ENCODE measurements around the gene GNAQ.
"Not testable (repeated sequence)": the region's sequence is repeated elsewhere in the genome, so short reads cannot be mapped to it uniquely, and the experiment has no call there.

GNAQ gene

DNA sequence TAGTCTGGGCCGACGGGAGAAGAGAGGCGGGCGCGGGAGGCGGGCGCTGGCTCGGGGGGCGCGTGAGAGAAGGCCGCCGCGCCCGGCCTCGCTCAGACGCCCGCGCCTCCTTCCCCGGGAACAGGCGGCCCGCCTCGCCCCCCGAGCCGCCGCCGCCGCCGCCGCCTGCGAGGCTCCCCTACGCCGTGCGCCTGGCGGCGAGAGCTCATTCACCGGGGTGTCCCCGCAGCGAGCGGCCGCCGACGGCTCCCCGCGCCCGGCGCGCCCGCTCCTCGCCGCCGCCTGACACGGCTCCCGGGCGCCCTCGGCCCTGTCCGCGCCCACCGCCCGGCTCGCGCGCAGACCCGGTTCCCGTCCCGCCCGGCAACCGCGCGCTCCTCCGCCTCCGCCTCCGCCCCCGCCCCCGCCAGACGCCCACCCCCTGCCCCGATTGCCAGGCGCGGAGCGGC is at the start of gene GNAQ:
Gene GNAQ, minus strand, starts transcription at position 368 of the 449 bp plus-strand sequence. CDS start 576 bp downstream, outside the sequence.
- no peak for DNase-seq (ENCODE audit: low read depth, low spot score)

DNA sequence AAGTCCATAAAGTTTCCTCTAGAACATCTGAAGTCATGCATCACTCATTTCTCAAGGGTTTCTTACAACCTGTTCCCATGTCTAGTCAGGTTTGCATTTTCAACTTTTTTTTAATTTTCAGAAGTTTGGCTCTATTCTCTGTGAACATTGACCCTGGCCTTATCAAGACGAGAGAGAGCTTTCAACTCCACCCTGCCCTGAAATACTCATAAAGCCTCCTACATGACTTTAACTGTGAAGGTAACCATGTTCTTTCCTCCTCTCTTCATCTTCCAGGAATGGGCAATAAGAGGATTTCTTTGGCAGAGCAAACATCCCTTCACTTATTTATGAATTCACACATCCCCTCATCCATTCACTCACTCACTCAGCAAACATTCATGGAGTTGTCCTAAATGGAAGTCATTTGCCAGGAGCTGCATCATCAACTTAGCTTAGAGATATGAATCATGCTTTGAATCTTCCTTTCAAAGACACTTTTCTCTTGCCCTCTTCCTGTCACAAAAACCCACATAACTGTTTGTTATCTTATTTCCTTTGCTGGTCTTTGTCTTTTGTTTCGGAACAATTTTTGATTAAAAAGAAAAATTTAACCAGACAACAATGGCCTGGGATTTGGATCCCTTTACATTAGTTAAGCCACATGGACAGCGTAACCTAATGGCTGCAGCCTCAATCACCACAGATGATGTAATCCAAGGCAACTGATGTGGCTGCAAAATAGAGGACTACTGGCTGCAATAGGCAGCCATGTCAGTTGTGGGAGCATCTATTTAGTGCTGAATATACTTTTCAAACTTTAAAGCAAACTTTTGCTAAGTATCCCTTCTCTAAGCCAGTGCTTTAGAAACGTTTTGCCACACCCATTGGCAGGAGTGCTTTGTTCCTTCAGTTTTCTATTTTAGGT is 43.0 kb upstream of the GNAQ start:
- no peak for DNase-seq (ENCODE audit: low read depth, low spot score)

DNA sequence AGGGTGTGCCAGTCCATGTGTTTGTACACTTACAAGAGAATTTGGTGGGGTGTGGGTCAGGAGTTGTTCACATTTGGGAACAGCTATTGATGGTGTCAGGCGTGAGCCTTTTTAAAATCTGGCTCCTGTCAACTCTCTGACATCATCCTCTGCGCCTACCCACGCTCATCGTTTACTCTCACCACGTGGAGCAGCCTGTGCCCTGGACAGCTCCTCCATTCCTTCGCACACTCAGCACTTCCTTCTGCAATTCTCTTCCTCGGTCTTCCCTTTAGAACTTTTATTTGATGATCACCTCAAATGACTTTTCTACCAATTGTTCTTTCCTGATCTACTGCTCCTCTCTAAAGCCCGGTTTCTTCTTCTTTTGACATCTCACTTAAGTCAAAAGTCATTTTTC is 42.1 kb upstream of the GNAQ start:
- no peak for DNase-seq (ENCODE audit: low read depth, low spot score)

DNA sequence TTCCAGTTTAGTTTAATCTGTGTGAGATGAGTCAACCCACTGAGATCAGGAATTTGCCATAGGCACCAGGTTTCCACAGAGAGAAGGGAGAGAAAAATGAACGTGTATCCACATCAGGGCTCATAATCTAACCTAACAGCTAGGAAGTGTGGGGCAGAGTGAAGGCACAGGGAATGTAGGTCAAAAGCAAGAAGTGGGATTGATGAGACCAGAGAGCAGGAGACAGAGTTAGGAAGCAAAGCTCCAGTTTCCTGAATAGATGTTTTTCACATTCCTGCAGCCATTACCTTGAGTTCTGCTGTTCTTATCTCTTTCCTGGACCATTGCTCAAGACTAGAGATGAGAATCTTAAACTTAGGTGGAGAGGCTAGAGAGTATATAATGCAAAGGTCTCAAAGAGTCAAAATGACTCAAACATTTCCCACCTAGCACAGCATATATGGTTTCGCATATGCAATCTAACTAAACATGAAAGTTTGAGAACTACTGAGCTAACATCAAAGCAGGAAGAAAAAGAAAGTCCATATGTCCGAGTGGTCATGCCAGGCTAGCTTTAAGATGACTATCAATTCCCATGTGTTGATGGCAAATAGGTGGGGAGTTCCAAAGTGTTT is 41.1 kb upstream of the GNAQ start:
- no peak for DNase-seq (ENCODE audit: low read depth, low spot score)

DNA sequence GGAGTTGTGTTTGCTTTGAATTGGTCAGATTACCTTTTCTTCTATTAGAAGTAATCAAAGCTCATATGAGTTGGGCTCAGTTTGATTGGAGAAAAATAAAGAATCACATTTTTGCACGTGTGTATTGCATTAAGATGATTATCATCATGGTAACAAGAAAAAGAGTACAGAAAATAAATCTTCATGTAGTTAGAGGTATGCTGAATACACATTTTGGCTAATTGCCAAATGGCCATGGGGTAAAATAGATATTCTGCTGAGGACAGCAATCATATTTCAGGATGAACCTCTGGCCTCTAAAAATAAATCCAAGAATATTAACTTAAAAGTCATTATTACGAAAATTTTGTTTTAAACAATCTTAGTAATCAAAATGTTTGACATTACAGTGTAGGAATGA is 38.9 kb upstream of the GNAQ start:
- no peak for DNase-seq (ENCODE audit: low read depth, low spot score)

DNA sequence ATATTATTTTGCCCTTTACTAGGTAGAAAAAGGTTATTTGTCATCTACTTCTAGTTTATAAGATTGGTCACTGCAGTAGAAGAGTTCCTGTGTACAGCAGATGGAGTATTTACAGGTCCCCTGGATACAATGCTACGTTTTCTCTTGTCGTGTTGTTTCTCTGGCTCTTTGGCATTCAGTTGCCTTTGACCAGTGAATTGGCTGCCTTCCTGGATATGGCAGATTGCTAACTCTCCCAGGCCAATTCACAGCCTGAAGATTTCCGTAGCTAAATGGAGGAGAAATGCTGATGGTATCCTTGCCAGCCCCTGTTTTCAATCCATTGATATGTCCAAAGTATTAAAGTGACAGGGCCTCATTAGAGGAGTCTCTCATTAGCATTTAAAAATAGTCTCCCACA is 32.5 kb upstream of the GNAQ start:
- no peak for DNase-seq (ENCODE audit: low read depth, low spot score)

DNA sequence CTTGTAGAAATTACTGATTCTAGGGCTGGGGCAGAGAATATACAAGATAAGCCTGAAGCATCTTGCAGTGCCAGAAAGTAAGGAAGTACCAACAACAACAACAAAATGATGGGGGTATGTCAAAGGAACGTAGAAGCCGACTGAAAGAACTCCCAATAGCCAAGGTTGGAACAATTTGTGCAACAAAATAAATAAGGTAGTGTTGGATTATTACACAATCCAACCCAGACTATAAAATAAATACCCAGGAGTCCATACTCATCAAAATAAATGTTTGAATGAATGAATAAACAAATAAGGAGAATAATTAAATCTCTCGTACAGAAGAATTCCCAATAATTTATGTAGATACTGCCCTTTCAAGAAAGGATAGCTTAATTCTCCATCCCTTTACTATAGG is 31.1 kb upstream of the GNAQ start:
- no peak for DNase-seq (ENCODE audit: low read depth, low spot score)

DNA sequence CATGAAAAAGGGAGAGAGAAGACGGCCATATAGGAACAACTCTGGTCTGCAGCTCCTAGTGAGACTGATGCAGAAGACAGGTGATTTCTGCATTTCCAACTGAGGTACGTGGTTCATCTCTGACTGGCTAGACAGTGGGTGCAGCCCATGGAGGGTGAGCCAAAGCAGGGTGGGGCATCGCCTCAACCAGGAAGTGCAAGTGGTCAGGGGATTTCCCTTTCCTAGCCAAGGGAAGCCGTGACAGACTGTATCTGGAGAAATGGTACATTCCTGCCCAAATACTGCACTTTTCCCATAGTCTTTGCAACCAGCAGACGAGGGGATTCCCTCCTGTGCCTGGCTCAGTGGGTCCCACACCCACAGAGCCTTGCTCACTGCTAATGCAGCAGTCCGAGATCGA is 22.6 kb upstream of the GNAQ start:
- DNase-seq (ENCODE audit: low read depth, low spot score): not testable (repeated sequence)

DNA sequence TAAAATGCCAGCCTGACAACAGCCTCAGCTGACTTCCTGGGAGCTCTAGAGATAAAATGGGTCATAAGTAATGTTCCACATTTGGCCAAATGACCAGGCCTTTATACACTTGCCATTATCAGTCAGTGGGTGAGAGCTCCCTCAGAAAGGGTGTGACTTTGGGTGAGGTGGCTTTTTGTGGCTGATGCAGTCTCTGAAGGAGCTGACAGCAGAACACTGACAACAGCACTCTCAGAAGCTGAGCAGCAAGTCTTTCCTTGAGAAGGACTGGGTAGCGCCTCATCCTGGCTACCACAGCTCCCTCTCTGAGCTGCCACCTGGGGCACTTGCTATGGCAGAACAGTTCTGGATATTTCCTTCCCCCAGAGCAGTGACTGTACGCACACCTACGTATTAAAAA is 22.0 kb upstream of the GNAQ start:
- no peak for DNase-seq (ENCODE audit: low read depth, low spot score)

DNA sequence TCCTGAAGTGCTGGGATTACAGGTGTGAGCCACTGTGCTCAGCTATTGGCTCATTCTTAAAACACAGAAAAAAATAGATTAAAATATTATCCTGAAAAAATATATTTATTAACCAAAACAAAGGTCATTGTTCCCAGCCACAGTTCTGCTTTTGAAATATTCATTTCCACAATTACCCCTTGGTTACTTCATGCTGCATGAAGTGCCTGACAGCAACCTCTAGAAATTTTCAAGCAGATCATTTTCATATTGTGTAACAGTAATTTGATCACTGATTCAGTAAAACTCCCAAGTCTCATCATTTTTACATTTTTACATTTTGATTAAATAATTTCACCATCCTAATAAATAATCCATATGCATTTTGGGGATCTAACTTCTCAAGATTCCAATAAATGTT is 18.8 kb upstream of the GNAQ start:
- no peak for DNase-seq (ENCODE audit: low read depth, low spot score)

DNA sequence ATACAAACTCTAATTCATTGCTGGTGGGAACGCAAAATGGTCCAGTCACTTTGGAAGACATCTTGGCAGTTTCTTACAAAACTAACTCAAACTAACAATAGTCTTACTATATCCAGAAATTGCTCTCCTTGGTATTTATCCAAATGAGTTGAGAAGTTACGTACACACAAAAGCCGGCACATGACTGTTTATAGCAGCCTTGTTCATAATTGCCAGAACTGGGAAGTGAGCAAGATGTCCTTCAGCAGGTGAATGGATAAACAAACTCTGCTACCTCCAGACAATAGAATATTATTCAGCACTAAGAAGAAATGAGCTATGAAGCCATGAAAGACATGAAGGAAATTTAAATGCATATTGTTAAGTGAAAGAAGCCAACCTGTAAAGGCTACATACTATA is 17.9 kb upstream of the GNAQ start:
- no peak for DNase-seq (ENCODE audit: low read depth, low spot score)

DNA sequence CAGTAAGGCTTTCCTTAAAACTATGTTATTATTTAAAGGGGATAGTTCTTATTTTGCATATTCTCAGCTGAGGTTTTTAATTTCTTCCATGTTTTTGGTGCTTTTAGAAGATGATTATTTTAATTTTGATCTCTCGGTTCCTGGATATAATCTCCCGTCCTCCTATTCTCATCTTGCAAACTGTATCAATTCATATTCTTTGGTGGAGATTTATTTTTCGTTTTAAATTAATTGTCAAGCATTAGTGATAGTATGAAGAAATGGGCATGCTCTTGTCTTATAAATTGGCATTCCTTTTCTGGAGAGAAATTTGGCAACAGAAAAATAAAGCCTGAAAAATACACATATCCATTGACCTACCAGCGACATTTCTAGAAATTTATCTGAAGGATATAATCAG is 15.5 kb upstream of the GNAQ start:
- no peak for DNase-seq (ENCODE audit: low read depth, low spot score)

DNA sequence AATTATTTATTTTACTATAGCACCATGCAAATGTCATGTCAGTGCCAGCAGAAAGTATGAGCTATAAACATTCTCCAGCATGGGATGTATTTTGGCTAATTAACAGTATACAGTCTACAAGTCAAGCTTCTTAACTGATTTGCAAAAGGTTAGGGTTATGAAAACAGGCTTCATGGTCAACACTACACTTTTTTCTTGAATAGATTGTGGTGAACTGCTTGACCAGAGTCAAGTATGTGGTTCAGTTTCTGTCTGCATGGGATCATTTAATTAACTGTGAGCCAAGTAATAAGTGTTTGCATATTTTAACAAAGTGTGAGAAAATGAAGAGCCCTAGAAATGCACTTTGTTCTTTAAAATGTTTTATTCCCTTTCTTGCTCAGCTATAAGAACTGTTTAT is 14.5 kb upstream of the GNAQ start:
- no peak for DNase-seq (ENCODE audit: low read depth, low spot score)

DNA sequence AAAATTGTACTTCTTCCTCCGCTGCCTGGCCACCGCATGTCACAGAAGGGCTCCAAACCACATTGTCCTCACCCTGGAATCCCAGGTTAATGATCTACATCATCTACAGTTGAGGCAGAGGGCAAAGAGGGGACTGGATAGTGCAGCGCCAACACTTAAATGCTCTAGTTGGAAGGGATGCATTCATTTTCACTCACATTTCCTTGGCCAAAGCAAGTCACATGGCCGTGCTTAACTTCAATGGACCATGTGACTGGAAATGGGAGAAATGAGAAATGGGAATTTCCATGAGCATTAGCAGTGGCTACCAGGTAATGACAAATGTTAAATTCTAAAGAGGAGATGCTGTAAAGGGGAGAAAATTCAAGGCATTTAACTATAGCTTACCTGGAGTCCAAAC is 13.3 kb upstream of the GNAQ start:
- DNase-seq (ENCODE audit: low read depth, low spot score): no peak

DNA sequence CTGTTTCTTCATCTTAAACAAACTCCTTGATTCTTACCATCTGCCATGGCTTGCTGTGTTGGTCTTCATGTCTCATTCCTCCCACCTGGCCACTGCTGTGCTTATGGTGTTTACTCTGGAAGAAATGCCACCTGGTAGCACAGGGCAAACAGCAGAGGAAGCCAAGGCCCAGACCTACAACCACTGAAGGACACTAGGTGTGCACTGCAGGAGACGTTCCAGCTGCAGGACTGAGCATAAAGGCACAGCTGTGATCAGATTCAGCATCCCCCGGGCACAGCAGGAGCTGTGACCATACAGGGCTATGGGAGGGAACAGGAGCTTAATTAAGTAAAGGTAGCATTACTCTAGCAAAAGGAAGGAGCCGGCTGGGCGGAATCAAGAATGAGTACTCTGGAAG is 12.6 kb upstream of the GNAQ start:
- no peak for DNase-seq (ENCODE audit: low read depth, low spot score)

DNA sequence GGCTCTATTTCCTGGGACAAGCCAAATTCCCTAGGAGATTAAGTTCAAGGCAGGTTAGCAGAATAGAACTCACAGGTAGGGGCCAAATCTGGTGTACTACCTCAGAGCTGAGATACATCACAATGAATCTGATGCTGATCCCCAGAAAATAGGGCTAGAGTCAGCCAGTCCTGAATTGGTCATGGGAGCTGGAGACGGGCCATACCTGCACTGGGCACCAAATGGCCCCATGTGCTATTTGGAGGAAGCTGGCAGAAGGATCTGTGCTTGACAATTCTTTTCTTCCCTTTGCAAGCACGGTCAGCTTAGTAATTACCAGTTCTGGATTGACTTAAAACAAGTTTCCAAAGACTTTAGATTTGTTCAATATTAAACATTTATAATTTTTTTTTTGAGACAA is 10.4 kb upstream of the GNAQ start:
- DNase-seq (ENCODE audit: low read depth, low spot score): no peak

DNA sequence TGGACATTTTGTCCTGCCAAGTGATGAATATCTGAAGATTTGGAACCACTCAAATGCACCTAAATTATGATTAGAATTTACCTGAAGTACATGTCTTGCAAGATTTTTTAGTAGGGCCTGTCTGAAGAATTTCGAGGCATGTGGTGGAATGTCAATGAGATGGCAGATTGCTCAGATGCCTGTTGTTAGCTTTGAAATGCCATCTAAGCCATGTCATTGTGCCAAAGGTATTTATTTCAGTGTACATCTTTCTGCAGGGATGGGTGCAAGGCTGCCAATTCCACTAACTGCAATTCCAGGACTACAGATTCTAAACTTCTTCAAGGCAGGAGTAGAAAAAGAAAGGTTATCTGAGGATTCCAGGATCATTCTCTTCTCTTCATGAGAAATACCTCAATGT is 9.1 kb upstream of the GNAQ start:
- no peak for DNase-seq (ENCODE audit: low read depth, low spot score)

DNA sequence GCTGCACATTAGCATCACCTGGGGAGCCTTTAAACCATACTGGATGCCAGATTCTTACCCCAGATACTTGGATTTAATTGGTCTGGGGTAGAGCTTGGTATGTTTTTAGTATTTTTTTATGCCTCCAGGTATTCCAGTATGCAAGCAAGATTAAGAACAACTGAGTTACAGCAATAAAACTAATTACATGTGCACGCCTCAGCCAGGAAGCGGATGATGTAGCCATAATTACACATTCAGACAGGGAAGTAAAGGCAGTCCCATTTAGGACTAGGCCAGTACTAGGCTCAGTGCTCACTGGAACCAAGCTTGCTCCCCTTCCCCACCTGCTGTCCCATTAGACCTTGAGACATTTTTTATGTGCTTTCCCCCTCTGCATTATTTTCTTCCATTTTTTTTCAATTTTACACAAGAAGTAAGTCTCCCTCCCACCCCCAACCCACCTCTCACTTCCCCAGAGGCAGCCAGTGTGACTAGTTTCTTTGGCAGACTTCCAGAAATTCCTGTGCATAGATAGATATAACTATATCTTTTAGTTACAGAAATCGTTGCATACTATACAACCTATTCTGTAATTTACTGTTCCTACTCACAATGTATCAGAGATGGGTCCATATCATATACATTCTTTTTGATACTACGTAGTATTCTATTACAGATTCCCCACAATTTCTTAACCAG is 7.1 kb upstream of the GNAQ start:
- DNase-seq (ENCODE audit: low read depth, low spot score): no peak

DNA sequence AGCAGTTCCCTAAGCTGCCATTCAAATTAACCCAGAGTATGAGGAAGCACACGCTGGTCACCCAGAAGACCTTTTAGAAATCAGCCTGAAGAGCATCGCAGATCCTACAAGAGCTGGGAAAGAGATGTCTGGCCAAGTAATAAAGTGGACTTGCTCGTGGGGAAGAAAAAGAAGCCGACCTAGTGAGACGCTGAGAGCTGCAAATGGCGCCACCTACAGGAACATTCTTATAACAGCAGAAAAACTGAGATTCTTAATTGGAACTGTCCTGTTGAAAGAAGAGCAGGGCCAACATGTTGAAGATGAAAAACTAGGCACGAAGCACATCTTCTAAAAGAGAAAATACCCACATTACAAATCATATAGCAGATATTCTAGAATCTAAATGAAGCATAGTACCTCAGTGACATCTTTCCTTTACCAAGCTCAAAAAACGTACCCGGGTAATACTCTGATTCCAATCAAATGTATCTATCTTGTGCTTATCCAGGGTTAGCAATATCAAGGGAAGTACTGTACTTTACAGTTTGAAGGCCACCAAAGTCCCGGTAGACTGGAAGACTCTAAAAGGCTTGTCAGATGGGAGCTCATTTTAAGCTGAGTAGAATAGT is 3.9 kb upstream of the GNAQ start:
- DNase-seq (ENCODE audit: low read depth, low spot score): no peak

DNA sequence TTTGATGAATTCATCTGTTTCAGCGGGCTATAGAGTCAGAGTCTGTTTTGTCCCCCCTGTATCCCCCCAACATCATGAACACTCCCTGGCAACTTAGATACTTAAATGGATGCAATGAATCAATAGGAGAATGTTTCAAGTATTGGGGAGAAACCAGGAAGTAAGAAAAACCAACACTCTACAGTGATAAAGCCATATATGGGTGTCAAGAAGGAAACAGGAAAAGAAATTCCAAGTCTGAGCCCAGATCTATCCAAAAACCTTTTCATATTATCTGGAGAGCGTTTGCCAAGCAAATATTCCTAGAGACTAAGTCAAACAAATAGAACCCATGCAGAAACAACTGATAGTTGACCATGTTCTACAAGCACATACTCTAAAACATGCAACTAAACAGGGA is 2.3 kb upstream of the GNAQ start:
- DNase-seq (ENCODE audit: low read depth, low spot score): no peak

DNA sequence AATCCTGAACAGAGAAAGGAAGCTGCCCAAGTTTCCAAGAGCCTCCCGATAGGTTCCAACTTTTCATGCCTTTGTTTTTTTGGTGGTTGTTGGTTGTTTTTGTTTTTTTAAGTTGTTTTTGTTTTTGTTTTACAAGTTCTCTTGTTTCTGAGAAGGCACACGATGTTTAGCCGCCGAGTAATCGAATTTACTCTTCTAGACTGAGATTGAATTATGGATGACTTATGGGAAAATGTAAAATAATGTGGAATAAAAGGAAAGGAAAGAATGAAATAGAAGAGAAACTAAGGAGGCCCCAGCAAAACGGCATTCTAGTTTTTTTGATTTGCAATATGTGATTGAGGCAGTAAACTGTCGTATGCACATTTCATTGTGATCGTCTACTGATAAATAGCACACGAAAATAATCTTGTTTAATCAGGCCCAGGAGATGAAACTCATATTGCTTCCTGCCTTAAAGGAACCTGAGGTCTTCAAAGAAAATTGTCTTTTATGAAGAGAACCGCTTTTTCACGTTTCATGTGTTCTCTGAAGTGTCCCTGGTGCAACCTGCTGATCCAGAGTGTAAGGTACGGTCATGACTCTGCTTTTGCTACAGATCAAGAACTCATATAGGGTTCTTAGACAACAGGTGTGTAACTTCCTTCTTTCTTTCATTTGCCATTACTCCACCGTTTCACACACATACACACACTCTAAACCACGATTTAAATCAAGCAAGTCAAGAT is 1.3 kb upstream of the GNAQ start:
- no peak for DNase-seq (ENCODE audit: low read depth, low spot score)
